Right hindlimb (tissue), 1 donor: ENCODE results near the gene GORASP2.

Source experiments
- DNase-seq: peaks from one replicate; pipeline ENCODE4 v3.0.0-alpha.2; 2018

The GORASP2 gene

DNA sequence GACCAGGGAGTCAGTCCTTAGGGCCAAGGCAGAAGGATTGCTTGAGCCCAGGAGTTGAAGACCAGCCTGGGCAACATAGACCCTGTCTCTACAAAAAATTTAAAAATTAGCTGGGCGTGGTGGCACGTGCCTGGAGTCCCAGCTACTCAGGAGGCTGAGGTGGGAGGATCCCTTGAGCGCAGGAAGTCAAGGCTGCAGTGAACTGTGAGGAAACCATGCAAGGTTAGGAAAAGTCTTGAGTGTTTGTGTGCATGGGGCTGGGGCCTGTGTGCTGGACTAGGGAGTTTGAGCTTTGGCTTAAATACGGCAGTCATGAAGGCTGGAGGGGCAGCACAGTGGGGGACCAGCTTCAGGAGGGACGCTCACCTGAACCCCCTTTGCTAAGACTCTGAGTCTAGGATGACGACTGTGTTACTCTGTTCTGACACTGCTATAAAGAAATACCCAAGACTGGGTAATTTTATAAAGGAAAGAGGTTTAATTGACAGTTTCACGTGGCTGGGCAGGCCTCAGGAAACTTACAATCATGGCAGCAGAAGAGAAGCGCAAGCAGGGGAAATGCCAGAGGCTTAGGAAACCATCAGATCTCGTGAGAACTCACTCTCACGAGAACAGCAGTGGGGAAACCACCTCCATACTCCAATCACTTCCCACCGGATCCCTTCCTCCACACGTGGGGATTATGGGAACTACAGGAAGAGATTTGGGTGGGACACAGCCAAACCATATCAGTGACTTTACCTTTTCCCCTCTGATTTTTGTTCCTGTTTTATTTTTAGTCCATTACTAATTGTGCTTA is 39.4 kb downstream of the GORASP2 start:
- no peak for DNase-seq

DNA sequence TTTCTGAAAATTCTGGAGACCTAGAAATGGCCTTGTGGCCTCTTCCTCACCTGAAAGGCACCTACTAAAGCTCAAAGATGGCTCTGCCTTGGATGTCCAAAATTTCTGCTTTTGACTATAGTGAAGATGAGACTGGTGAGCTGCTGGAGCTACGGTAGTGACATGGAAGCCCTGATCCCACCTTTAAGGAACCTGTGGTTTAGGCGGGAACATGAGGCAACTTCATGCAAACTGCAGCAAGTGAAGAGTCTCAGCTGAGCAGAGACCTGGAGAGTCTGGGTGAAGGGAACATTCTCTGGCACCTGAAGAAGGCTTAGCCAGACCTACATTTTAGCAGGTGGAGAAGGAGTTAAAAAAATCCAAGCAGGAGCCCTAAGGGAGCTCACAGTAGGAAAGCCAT is 40.0 kb downstream of the GORASP2 start:
- no peak for DNase-seq

DNA sequence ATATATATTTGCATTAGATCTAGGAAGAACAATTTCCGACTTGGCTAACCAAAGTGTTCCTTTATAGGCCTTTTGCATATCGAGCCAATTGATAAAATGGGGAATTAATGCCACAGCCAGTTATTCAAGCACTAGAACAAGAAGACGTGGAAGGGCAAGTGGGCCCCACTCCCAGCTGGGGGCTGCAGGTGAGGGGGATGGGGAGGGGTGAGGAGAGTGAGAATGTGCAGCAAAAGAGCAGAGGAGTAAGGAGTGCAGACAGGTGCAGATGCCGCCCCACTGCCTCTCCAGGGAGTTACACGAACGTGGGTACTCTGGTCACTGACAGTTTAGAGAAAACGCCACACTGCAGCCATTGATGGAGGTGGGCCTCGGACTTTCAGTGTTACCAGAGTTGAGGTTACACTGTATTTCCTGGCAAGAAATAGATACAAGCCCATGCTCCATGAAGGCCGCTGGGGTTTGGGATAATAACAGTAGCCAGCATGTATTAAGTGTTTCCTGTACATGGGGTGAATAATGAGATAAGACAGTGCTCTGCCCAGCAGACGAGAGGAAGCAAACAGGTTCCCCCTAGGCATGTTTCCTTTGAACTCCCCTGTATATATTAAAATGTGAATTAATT is 40.9 kb downstream of the GORASP2 start:
- no peak for DNase-seq

DNA sequence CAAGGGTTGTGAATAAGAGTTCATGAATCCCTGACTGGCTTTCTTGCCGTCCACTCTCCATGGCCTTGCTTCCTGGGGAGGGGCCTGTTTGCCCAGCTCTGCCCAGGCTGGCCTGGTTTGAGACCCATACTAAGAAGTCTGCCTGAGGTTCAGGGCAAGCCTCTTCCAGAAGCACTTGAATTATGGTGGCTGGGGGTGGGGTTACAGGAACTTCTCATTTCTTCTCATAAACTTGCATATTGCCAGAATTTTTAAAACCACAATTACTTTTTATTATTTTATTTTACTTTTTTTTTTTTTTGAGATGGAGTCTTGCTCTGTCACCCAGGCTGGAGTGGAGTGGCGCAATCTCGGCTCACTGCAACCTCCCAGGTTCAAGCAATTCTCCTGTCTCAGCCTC is 42.0 kb downstream of the GORASP2 start:
- no peak for DNase-seq

DNA sequence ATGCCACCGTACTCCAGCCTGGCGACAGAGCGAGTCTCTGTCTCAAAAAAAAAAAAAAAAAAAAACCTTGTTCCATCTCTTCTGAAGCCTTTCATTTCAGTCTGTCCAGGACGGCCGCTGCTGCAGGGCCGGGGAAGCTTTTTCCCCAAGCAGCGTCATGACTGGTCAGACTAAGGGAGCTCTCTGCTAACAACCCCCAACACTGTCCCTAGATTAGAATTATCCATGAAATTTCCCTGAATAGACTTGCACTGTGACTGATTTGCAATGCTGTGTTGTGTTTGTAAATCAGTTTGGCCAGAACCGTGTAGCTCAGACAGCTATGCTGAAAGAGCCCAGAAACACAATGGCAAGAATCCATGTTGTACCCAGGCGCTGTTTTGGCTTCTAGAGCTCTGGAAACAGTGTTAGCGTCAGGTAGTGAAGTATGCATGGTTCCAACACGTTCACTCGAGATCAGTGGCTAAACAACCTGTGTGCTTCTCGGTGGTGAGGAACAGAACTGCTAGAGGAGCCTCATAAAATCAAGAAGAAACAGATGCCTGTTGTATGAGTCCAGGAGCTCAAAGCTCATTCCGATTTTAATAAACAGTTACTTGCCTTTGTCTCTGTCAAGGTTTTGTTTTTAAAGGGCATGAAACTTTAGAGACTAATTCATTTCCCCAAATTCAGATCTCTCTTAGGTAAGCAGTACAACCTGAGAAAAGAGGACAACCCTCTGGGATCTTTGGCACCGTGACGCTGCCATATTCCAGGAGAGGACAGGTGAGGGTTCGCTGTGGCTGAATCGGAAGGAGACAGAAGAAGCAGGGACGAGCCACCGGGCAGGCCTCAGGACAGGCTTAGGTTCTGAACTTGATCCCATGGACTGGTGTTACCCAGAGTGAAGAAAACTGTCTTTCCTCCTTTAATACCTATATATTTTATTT is 43.5 kb downstream of the GORASP2 start:
- no peak for DNase-seq

DNA sequence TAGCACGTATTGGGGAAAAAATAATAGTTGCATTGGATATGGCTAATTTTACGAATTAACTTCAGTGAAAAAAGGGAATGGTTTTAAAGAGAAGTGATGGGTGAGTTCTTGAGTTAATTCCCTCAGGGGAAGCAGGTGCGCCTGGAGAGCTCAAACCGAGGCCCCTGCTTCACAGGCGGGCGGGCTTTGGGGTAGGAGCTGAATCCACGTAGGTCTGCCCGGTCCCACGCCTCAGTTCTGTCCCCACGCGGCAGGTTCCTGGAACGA is 44.1 kb downstream of the GORASP2 start:
- no peak for DNase-seq

DNA sequence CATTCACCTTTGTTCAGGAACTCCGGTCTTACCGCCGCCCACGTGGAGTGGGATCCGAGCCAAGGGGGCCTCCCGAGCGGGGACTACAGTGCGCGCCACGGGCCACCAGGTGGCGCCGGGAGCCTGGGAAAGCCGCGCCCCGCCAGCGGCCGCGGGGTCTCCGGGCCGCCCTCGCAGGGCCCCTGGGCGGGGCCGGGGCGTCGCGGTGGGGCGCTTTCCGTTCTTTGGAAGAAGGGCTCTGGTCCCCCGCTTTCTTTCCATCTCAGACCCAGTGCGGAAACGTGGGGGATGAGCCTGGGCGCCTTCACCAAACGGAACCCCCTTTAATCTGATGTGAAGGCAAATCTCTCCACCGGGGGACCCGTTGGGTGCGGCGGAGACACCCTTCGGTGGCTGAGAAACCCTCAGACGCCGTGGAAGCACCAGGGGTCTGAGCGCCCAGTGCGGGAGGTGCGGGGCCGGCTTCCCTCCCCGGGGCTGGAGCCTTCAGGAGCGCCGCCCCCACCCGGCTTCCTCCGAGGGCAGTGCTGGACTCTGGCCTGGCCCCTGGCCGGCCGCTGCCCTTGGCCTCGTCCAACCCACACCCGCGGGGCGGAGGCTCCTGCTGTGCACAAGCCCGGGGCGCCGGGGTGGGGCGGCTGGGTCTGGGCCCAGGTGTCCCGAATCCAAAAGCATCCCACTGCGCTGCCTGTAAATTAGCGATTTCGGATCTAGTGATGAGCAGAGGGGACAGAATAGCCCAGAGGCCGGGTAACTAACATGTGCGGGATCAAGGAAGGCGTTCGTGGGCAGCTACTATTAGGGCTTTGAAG is 44.6 kb downstream of the GORASP2 start:
- DNase-seq, result peak; percentile 88

DNA sequence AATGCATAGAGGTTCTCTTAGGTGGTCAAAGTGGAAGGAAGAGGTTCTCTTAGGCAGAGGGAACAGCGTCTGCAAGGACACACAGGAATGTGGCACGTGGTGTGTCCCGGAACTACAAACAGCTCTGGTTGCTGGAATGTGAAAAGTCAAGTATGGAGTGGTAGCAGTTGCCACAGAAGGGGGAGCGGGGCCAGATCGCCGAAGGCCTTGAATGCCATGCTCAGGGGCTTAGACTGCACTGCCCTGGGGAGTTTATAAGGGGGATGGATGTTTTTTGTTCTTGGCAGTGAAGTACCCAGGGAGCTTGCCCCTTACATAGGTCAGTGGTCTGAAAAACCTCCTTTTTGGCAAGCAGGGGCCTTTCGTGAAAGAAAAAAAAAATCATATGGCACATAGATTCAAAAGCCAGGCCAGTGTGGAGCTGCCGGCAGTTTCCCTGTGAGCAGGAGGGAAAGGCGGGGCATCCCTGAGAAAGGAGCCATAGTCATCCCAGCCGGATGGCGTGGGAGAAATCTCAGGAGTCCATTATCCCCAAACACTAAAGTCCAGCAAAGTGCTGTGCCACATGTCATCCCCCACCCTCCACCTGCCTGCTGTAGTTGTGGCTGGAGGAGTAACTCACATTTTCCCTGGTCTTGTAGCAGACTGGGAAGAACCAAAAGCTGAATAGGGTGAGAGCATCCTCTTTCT is 45.4 kb downstream of the GORASP2 start:
- DNase-seq, result no peak

DNA sequence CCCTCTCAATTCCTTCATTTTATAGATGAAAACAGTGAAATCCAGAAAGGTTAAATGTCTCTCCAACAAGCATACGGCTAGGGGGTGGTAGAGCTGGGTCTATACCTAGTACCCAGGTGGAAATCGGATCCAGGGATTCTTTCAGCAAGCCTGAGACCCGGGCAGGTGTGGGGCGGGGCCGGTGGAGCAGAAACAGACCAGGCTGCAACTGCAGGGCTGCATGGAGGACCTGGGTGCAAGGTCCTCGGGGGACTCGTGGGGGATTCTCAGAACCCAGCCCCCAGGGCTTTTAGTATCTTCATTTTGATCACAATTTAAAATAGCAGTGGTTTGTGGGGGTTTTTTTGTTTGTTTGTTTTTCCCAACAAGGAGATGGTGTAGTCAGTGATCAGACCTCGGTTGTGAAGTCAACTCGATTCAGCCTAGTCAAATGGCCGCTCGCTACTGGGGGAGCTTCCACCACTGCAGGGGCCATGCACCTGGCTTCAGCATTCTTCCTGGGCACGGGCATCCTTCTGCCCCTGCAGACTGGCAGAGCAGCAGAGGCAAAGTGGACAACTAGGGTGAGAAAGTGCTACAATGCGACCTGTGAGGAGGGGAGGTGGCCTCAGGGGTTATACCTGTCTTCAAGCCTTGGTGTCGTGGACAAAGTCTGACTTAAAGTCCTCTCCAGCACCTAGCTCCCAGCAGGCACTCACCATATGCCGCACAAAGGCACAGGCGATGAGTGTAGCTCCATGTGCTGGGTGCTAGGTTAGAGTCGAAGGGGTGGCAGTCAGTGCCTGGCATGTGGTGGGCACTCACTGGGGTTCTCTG is 46.3 kb downstream of the GORASP2 start:
- no peak for DNase-seq

DNA sequence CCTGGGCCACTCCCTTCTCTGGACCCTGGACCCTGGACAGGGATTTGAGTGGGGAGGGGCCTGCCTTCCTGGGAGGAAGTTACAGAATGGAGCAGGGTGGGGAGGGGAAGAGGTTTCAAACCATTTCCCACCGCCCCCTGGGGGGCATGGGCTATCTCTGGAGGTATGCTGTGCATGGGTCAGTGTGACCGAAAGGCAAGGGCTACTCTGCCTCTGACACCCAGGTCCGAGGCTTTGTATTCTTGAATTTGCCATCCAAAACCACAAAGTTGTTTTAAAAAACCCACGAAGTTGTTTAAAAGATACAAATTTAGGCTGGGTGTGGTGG is 46.9 kb downstream of the GORASP2 start:
- DNase-seq, result no peak

DNA sequence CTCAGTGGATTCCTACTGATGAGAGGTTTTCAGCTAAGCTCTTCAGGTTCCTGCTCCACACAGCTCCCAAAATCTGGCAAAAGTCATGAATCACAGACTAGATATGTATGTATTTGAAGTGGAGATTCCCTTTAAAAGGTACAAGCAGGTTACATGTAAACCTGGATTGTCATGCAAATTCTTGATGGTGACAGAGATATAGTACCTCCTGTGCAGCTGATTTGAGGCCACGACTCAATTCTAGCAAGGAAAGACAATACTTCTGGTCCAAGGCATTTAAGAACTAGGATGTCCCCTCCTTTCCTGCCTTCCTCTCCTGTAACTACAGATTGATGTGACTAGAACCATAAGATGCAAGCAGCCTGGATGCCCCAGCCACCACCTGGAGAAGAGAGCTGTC is 55.0 kb downstream of the GORASP2 start:
- no peak for DNase-seq

DNA sequence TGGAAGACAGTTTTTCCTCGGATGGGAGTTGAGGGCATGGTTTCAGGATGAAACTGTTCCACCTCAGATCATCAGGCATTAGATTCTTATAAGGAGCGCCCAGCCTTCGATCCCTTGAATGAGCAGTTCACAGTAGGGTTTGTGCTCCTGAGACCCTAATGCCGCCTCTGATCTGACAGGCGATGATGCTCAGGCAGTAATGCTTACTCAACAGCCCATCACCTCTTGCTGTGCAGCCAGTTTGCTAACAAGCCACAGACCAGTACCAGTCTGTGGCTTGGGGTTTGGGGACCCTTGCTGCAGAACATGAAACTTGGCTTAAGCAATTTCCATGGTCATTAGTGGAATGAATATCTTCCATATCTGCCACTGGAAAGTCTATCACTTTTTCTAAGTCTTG is 56.4 kb downstream of the GORASP2 start:
- DNase-seq, result no peak

DNA sequence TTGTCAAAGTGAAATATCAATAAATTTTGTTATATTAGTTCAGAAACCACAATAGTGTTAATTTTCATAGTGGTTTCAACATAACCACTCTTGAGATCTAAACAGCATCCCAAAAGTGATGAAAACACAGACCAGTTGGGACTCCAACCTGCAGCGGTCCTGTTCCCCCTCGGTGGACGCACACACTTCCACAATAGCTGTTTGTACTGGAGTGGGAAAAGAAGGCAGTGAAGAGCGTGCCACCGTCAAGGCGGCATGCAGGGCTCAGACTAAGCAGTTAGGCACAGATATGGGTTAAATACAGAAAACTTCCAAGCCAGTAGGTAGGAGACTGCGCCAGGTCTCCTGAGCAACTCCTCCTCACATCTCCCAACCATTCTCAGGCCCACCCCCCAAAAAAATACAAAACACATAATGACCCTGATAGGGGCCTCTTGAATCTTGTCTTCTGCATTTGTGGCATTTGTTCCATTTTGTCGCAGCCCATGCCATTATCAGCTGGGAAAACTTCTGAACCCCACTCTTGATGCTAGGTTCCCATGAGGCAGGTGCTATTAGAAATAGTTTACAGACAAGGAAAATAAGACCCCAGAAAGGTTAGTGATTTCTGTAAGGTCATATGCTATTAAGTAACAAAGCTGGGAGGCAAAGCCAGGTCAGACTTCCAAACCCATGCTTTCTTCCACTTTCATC is 57.7 kb downstream of the GORASP2 start:
- DNase-seq, result no peak

DNA sequence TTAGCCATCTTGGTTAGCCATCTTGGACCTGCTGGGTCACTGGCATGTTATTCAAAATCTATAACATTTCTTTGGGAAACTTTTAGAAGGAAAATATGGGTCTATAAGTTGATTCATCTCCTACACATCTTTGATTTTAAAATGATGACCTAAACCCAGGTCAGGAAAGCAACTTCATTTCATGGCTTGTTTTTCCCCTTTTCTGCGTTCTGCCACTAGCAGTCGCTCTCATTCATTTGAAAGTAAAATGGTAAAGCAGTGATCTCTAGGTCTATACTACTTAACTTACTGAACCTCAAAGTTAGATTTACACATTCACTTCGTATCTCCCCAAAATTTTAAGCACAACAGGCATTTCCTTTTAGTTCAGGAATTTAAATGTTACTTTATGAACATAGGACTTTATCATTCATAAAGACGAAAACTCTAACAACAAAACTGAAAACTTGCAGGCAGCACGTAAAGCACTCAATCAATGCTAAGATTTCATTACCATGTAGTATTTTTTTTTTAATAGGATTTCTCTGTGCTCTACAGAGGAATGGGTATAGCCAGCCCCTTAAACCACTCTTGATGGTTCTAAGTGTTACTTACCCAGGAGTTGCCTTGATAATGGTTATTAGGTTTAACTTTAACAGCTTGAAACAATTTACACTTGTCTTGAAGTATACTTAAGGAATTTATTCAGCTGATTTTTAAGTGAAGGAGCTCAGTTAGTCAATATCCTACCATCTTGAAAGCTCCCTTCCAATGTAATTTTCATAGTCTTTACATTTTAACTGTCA is 62.5 kb downstream of the GORASP2 start:
- DNase-seq, result no peak

DNA sequence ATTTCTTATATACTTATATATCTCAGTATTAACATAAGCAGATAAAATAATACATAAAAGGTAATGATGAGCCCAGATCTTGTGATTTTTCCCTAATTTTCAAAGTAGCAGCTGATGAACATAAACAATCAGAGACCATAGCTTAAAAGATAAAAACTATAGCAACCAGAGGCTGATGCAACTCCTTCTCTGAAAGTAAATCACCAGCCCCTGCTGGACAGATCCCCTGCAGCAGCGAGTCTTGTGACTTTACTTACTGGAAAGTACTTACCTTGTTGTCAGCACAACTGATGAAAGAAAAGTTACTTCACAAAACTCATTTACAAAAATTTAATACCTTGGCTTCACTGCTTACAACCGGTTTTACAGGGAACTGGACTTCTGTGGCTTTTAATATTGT is 67.3 kb downstream of the GORASP2 start:
- DNase-seq, result no peak

DNA sequence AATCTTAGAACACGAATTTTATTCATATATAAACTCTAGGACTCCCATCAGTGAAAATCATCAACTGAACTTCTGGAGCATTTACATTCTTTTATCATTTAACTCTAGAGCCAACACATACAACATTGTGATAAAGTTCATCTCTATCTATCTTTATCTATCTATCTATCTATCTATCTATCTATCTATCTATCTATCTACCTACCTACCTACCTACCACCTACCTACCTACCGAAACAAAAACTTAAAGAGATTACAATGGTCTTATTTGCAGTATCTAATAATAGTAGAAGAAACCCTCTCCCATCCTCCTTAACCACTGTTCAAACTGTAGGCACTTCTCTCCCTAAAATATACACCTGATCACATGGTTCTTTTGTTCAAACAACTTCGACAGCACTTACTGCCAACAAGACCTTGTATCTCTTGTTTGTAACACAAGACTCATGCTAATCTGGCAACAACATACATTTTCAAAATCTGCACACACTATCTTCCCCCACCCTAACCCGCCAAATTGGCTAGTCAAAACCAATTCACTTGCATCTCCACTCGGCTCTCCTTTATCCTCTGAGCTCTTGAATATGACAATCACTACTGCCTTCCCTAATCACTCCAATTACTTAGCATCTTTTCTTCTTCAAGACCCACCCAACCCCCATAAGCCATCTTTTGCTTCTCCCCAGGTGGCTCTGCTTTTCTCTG is 69.0 kb downstream of the GORASP2 start:
- DNase-seq, result no peak

DNA sequence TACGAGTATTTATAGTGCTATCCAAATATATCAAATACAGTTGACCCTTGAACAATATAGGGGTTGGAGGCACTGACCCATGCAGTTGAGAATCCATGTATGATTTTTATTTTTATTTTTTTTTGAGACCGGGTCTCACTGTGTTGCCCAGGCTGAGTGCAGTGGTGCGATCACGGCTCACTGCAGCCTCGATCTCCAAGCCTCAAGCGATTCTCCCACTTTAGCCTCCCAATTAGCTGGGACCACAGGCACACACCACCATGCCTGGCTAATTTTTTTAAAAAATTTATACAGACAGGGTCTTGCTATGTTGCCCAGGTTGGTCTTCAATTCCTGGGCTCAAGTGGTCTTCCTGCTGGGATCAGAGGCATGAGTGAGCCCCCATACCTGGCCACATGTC is 70.6 kb downstream of the GORASP2 start:
- DNase-seq, result no peak

DNA sequence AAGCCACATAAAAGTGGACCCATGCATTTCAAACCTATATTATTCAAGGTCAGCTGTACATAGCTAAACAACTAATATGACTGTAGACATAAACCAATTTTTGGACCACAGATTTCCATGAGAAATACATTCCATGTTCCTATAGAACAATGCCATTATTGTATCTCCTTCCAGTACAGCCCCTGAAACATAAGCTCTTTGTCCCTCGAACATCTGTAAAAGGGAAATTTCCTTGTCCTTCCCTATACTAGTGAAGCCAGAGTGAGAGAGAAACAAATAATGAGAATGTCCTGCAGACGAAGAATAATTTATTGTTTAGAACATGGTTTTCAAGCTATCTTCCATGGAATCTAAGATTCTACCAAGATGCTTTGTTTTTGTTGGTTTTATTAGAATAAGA is 75.3 kb downstream of the GORASP2 start:
- DNase-seq, result no peak

DNA sequence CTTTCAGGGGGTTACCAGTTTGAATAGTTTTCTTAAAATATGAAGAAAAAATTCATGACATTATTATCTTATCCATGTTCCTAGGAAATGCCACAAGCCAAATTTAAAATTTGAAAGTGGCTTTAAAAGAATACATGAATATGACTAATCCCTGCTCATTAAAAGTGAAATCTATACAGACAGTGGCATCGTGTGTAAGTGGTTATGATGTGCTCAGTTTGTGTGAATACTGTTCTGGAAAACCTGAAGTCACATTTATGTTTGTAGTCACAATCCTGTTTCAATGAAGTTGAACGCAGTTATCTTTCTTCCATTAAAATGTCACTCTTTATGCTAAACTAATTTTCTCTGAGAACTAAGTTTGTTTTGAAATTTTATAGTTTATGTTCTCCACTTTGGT is 75.8 kb downstream of the GORASP2 start:
- DNase-seq, result no peak
